Mucosa of descending colon (tissue), 3 donors: Measurements from ENCODE around the gene ABLIM1. TPM values are rescaled to one million over a fixed set of nuclear protein-coding genes. Genes with fewer than 3 reads are reported as not detected.
A peak's percentile ranks its signal among the peaks of the same experiment; 100 is the strongest.

ENCODE experiments used
- ATAC-seq: fragments of 200-7000 bp; cut with Tn5 transposase; one replicate; pipeline ENCODE4 v1.9.1; 2020; ENCODE audit warnings: mild to moderate bottlenecking, moderate library complexity
- DNase-seq, 3 donors: peaks; one replicate each; pipeline ENCODE4 v3.0.0-alpha.2; 2020
- H3K36me3 ChIP-seq: fragments of 200-600 bp; one replicate; pipeline ENCODE4 v1.8.0; 2021; ENCODE audit warnings: low read depth, mild to moderate bottlenecking
- H3K4me1 ChIP-seq: fragments of 200-600 bp; one replicate; pipeline ENCODE4 v1.8.0; 2021; ENCODE audit warnings: low read depth, mild to moderate bottlenecking
- H3K4me3 ChIP-seq: fragments of 200-600 bp; one replicate; pipeline ENCODE4 v1.8.0; 2021; ENCODE audit warnings: mild to moderate bottlenecking
- H3K9me3 ChIP-seq: fragments of 200-600 bp; one replicate; pipeline ENCODE4 v1.8.0; 2021; ENCODE audit warnings: mild to moderate bottlenecking
- CTCF ChIP-seq: fragments of 200-600 bp; IDR thresholded peaks from one replicate; pipeline ENCODE4 v1.8.0; 2022; ENCODE audit warnings: antibody characterized with exemption, mild to moderate bottlenecking
- intact Hi-C, 2 donors: fragments of 100-400 bp; cut with DNase I in 1 of 2; cut with micrococcal nuclease in 1 of 2; formaldehyde crosslinking; loops; one replicate each; pipeline versions ENCODE4 v1.11.0 to v1.11.1; 2022; cut with DNase I, micrococcal nuclease
- total RNA-seq, 3 donors: library from RNA; stranded (reverse); fragmentation: NEBNext Ultra II Directional in 2 of 3; extraction: Animal tissue kit (Norgen Biotek cat#: 25700) in 2 of 3; gene quantifications; one replicate each; pipeline versions ENCODE4 v1.2.1 to v1.2.4, GENCODE V29; 2021 to 2023
- donor health status: DM: no; HTN: no; CAD: no; lungs with moderate emphysema.
- donor health status: DM: no; HTN: no; CAD: no.
- donor health status: DM: no; HTN: yes; CAD: no.

ABLIM1 gene
- total RNA-seq, 3 donors from 2014 or later = 67.1 to 122 (median 103) TPM

DNA sequence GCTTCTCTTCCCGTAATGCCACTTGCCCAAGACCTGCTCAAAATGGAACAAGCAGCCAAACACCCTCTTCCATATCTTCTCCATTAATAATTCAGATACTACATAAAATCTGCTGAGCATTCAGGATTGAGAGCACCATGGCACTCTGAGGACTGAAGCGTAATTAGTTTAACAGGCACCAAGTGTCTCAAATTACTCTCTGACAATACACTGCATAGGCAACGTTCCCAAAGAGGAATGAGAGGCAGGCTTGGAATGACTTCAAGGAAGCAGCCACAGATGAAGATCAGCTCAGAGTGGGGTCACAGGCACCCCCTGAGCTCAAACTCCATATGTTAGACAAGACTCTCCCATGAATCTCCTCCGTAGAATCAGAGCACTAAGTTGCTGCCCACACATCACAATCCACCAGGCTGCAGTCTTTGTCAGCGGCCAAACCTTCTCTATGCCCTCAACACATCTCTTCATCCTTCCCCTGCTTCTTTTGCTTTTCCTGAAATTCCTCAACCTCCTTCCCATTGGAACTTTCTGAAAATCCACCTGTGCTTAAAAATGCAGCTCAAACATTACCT is 4.7 kb upstream of the ABLIM1 start:
- ATAC-seq = no peak
- Histone ChIP-seq H3K36me3 (no peaks in the 10 kb centered on the region), H3K9me3 (no peaks in the 10 kb centered on the region), H3K4me3 (no peak overlapping the region), H3K4me1 (no peaks in the 10 kb centered on the region)
- no peak for DNase-seq
- intact Hi-C loops = no loop called here
- TF ChIP-seq CTCF = no peak

GRCh38 chr10:114661212-114661880 is 3.3 kb upstream of the ABLIM1 start:
- no peaks in the 10 kb centered on the region for H3K36me3 ChIP-seq
- H3K9me3 ChIP-seq = no peaks in the 10 kb centered on the region
- no peak for ATAC-seq
- H3K4me1 ChIP-seq = no peaks in the 10 kb centered on the region
- no peak for TF ChIP-seq CTCF
- no peak for DNase-seq
- H3K4me3 ChIP-seq = no peak overlapping the region
- intact Hi-C loops = no loop called here

DNA sequence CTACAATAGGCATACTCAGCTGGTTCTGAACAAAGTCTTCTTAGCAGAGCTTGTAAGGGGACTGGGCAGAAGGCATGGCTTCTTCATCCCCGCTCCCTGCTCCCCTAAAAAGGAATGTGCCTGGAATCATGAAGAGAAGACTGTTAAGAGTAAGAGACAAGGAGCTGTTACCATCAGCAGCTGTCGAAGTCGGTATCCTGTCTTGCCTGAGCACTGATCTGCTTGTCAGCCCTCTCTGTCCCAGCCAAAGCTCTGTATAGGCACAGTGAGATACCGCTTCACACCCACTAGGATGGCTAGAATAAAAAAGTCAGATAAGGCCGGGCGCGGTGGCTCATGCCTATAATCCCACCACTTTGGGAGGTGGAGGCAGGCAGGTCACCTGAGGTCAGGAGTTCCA is 2.4 kb downstream of the ABLIM1 start:
- H3K4me1 ChIP-seq = peaks cover 17% of the 10 kb centered on the region
- intact Hi-C loops = no loop called here
- no peak overlapping the region for H3K4me3 ChIP-seq
- DNase-seq (no peak), ATAC-seq (no peak)
- no peaks in the 10 kb centered on the region for H3K36me3 ChIP-seq
- H3K9me3 ChIP-seq = no peaks in the 10 kb centered on the region
- TF ChIP-seq CTCF = no peak

DNA sequence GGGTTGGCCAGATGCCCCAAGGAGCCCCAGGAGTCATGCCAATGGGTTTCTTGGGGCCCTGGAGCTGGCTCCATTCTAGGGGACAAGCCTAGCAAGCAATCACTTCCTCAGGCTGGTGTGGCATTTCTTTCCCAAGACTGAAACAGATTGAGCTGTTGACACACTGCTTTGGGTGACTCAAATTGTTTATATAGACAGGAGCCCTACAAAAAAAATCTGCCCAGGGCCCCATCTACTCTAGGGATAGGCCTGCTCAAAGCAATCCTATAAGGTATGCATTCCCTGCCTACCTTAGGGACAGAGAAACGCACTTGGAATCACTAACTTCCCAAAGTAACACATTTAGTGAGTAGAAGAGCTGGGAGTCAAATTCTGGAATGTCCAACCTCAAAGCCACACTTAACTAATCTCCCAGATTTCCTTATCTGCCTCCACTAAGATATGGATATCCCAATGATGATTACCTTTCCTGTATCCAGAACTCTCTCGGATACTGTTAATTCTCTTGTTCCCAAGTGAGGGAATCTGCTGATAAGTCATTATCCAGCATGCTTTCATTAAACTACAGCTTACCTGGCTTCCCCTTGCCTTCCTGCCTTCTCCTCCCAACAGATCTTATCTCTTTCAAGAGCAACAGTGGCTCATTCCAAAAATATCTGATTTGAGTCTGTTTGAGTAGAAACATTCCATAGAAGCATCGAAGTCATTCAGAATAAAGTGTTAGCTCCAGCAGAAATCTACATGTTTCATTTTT is 3.1 kb downstream of the ABLIM1 start:
- intact Hi-C loops = no loop called here
- DNase-seq (no peak), ATAC-seq (peak; percentile 21)
- no peak for TF ChIP-seq CTCF
- no peaks in the 10 kb centered on the region for H3K9me3 ChIP-seq
- no peak overlapping the region for H3K4me3 ChIP-seq
- H3K4me1 ChIP-seq = peaks cover 21% of the 10 kb centered on the region
- no peaks in the 10 kb centered on the region for H3K36me3 ChIP-seq

DNA sequence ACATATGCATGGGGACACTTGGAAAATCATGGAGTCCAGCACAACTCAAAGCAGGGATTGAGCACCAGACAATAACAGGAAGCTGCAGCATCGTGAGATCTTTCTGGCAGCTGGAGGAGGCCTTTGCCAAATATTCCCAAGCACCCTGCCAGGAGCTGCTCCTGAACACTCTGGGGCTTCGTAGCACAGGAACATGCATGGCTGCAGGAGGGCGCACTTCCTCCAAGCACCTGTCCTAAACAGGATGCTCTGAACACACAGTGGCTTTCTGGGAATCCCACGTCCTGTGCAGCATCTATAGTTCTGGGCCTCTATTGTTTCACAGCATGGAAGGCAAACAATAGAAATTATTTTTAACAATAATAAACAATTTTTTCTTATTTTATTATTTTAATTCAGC is 4.1 kb downstream of the ABLIM1 start:
- ATAC-seq = no peak
- intact Hi-C loops = no loop called here
- no peak for DNase-seq
- no peaks in the 10 kb centered on the region for H3K9me3 ChIP-seq
- H3K4me3 ChIP-seq = no peak overlapping the region
- H3K36me3 ChIP-seq = no peaks in the 10 kb centered on the region
- peaks cover 29% of the 10 kb centered on the region for H3K4me1 ChIP-seq
- no peak for TF ChIP-seq CTCF
